ENCODE data around the gene ZNF628.

Gene ZNF628

DNA sequence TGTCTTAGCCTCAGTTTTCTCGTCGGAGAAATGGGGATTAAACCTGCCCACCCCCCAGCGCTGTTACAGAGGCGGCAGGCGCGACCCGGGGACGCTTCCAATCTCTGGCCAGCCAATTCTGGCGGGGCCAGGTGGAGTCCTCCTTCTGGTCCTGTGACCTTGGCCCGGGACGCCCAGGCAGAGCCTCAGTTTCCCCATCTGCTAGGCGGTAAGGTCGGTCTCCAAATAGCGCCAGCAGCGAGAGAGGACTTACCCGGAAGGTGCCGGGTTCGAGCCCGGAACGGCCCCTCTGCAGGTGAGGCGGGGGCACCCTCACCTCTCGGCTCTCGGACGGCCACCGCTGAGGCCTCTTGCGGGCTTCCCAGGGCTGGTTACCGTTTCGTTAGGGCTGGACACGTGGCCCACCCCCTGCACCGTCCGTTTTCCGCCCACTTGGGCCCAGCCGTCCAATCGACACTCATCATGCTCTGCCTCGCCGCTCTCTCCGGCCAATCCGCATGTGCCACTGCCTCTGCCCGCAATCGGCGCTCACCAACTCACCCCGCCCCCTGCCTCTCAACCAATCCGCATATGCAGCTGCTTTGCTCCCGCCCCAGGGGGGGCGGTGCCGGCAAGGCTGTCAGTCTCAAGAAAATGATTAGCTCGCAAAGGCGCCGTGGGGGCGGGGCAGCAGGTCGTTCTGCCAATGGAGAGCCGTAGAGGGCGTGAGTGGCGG is 15.0 kb upstream of the ZNF628 start, which contains the start of gene ISOC2:
Gene ISOC2 (minus strand): TSS at position 384 of the 715 bp plus-strand sequence. CDS start 5,156 bp downstream, outside the sequence.
- peak; percentile 96 for ATAC-seq
- TF ChIP-seq, protein P1, sequence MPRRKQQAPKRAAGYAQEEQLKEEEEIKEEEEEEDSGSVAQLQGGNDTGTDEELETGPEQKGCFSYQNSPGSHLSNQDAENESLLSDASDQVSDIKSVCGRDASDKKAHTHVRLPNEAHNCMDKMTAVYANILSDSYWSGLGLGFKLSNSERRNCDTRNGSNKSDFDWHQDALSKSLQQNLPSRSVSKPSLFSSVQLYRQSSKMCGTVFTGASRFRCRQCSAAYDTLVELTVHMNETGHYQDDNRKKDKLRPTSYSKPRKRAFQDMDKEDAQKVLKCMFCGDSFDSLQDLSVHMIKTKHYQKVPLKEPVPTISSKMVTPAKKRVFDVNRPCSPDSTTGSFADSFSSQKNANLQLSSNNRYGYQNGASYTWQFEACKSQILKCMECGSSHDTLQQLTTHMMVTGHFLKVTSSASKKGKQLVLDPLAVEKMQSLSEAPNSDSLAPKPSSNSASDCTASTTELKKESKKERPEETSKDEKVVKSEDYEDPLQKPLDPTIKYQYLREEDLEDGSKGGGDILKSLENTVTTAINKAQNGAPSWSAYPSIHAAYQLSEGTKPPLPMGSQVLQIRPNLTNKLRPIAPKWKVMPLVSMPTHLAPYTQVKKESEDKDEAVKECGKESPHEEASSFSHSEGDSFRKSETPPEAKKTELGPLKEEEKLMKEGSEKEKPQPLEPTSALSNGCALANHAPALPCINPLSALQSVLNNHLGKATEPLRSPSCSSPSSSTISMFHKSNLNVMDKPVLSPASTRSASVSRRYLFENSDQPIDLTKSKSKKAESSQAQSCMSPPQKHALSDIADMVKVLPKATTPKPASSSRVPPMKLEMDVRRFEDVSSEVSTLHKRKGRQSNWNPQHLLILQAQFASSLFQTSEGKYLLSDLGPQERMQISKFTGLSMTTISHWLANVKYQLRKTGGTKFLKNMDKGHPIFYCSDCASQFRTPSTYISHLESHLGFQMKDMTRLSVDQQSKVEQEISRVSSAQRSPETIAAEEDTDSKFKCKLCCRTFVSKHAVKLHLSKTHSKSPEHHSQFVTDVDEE (CRISPR knock-in tag; IDR thresholded peaks at IDR 0.05): peak; percentile 40
- TF ChIP-seq RARB (CRISPR knock-in tag; IDR thresholded peaks at IDR 0.05): 0 out of 2 replicates have a peak, but pooled peaks have one; percentile 41
- no peak for TF ChIP-seq ZC3H10 (CRISPR knock-in tag; IDR thresholded peaks at IDR 0.05)
- no peak for TF ChIP-seq OSR1 (CRISPR knock-in tag; IDR thresholded peaks at IDR 0.05)
- TF ChIP-seq PATZ1 (CRISPR knock-in tag; IDR thresholded peaks at IDR 0.05; ENCODE audit: borderline replicate concordance): no peak
- TF ChIP-seq GLIS3 (CRISPR knock-in tag; IDR thresholded peaks at IDR 0.05): 0 out of 2 replicates have a peak, but pooled peaks have one; percentile 31
- no peak for TF ChIP-seq ZNF8 (CRISPR knock-in tag; IDR thresholded peaks at IDR 0.05)
- no peak for TF ChIP-seq ZFP30 (CRISPR knock-in tag; IDR thresholded peaks at IDR 0.05)
- TF ChIP-seq TCF4 (CRISPR knock-in tag; IDR thresholded peaks at IDR 0.05; ENCODE audit: borderline replicate concordance): no peak
- TF ChIP-seq, protein P2, sequence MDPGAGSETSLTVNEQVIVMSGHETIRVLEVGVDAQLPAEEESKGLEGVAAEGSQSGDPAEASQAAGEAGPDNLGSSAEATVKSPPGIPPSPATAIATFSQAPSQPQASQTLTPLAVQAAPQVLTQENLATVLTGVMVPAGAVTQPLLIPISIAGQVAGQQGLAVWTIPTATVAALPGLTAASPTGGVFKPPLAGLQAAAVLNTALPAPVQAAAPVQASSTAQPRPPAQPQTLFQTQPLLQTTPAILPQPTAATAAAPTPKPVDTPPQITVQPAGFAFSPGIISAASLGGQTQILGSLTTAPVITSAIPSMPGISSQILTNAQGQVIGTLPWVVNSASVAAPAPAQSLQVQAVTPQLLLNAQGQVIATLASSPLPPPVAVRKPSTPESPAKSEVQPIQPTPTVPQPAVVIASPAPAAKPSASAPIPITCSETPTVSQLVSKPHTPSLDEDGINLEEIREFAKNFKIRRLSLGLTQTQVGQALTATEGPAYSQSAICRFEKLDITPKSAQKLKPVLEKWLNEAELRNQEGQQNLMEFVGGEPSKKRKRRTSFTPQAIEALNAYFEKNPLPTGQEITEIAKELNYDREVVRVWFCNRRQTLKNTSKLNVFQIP (CRISPR knock-in tag; IDR thresholded peaks at IDR 0.05; ENCODE audit: borderline replicate concordance, low read depth): no peak
- TF ChIP-seq, protein P3, sequence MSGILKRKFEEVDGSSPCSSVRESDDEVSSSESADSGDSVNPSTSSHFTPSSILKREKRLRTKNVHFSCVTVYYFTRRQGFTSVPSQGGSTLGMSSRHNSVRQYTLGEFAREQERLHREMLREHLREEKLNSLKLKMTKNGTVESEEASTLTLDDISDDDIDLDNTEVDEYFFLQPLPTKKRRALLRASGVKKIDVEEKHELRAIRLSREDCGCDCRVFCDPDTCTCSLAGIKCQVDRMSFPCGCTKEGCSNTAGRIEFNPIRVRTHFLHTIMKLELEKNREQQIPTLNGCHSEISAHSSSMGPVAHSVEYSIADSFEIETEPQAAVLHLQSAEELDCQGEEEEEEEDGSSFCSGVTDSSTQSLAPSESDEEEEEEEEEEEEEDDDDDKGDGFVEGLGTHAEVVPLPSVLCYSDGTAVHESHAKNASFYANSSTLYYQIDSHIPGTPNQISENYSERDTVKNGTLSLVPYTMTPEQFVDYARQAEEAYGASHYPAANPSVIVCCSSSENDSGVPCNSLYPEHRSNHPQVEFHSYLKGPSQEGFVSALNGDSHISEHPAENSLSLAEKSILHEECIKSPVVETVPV (CRISPR knock-in tag; IDR thresholded peaks at IDR 0.05): no peak
- no peak for TF ChIP-seq ARNTL (CRISPR knock-in tag; IDR thresholded peaks at IDR 0.05; ENCODE audit: borderline replicate concordance, low read depth)
- TF ChIP-seq ISL1 (CRISPR knock-in tag; IDR thresholded peaks at IDR 0.05): 0 out of 2 replicates have a peak, but pooled peaks have one; percentile 30
- no peak for TF ChIP-seq SNAI2 (CRISPR knock-in tag; IDR thresholded peaks at IDR 0.05)
- TF ChIP-seq BACH2 (CRISPR knock-in tag; IDR thresholded peaks at IDR 0.05; ENCODE audit: borderline replicate concordance): no peak
- TF ChIP-seq PPARA (CRISPR knock-in tag; IDR thresholded peaks at IDR 0.05; ENCODE audit: borderline replicate concordance): no peak
- no peak for TF ChIP-seq ZNF70 (CRISPR knock-in tag; IDR thresholded peaks at IDR 0.05)
- TF ChIP-seq, protein P4, sequence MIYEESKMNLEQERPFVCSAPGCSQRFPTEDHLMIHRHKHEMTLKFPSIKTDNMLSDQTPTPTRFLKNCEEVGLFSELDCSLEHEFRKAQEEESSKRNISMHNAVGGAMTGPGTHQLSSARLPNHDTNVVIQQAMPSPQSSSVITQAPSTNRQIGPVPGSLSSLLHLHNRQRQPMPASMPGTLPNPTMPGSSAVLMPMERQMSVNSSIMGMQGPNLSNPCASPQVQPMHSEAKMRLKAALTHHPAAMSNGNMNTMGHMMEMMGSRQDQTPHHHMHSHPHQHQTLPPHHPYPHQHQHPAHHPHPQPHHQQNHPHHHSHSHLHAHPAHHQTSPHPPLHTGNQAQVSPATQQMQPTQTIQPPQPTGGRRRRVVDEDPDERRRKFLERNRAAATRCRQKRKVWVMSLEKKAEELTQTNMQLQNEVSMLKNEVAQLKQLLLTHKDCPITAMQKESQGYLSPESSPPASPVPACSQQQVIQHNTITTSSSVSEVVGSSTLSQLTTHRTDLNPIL (CRISPR knock-in tag; IDR thresholded peaks at IDR 0.05; ENCODE audit: low read depth): no peak
- TF ChIP-seq CSDC2 (CRISPR knock-in tag; IDR thresholded peaks at IDR 0.05): peak; percentile 82; the same call in 1 of the 2 replicates
- no peak; the same call in 1 of the 2 replicates for TF ChIP-seq ESRRG (CRISPR knock-in tag; IDR thresholded peaks at IDR 0.05)
- TF ChIP-seq ZFP3 (CRISPR knock-in tag; IDR thresholded peaks at IDR 0.05): peak; percentile 62; the same call in 1 of the 2 replicates
- TF ChIP-seq TOX (CRISPR knock-in tag; IDR thresholded peaks at IDR 0.05; ENCODE audit: borderline replicate concordance): no peak
- TF ChIP-seq ZNF565 (CRISPR knock-in tag; conservative IDR thresholded peaks at IDR 0.05; ENCODE audit: low read depth): no peak

Measured in SK-N-SH treated with all-trans-retinoic acid at 6 μM for 48 hours (cell line).